ENCODE data around the gene IL2. TPM values are rescaled to one million over a fixed set of nuclear protein-coding genes. Genes with fewer than 3 reads are reported as not detected.

The IL2 gene
- total RNA-seq (2022), result not detected in 2 replicates
- Bru-seq, nascent RNA, result not detected
- not detected for BruChase-seq, experiment 1, labeled RNA remaining after a 6-hour chase
- BruChase-seq, experiment 2, labeled RNA remaining after a 2-hour chase, result not detected
- long read RNA-seq, result 0 reads

DNA sequence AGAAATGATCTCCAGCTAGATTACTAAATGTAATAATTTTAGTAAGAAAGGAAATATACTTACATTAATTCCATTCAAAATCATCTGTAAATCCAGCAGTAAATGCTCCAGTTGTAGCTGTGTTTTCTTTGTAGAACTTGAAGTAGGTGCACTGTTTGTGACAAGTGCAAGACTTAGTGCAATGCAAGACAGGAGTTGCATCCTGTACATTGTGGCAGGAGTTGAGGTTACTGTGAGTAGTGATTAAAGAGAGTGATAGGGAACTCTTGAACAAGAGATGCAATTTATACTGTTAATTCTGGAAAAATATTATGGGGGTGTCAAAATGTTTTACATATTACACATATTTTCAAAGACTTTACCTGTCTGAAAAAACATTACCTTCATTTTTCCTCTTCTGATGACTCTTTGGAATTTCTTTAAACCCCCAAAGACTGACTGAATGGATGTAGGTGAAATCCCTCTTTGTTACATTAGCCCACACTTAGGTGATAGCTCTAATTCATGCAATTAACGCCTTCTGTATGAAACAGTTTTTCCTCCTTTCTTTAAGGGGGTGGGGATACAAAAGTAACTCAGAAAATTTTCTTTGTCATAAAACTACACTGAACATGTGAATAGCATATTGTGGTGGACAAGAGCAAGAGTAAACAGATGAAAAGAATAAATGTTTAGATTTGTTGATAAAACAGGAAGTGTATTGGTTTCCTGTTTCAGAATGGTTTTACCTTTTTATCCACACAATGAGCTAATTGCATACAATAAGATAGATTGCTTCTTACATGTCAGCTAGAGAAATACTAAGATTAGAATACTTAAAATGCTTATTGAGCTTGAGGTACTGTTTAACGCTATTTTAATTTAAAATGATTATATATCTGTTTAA, at the start of gene IL2:
IL2 (minus strand) TSS at position 495 of the 886 bp plus-strand sequence; CDS start at position 210, 285 bp downstream.
- TF ChIP-seq, protein P1, sequence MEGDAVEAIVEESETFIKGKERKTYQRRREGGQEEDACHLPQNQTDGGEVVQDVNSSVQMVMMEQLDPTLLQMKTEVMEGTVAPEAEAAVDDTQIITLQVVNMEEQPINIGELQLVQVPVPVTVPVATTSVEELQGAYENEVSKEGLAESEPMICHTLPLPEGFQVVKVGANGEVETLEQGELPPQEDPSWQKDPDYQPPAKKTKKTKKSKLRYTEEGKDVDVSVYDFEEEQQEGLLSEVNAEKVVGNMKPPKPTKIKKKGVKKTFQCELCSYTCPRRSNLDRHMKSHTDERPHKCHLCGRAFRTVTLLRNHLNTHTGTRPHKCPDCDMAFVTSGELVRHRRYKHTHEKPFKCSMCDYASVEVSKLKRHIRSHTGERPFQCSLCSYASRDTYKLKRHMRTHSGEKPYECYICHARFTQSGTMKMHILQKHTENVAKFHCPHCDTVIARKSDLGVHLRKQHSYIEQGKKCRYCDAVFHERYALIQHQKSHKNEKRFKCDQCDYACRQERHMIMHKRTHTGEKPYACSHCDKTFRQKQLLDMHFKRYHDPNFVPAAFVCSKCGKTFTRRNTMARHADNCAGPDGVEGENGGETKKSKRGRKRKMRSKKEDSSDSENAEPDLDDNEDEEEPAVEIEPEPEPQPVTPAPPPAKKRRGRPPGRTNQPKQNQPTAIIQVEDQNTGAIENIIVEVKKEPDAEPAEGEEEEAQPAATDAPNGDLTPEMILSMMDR (IDR thresholded peaks at IDR 0.05; ENCODE audit: unreplicated experiment), result no peak
- H3K4me1 Mint-ChIP-seq (ENCODE audit: insufficient read depth, unreplicated experiment), result no peaks in the 10 kb centered on the region
- H3K36me3 Mint-ChIP-seq (ENCODE audit: insufficient read depth, unreplicated experiment), result no peaks in the 10 kb centered on the region
- H3K9me3 Mint-ChIP-seq (ENCODE audit: unreplicated experiment), result no peaks in the 10 kb centered on the region
- no peak within 1 kb of the TSS for H3K4me3 Mint-ChIP-seq (ENCODE audit: unreplicated experiment)
- intact Hi-C loops (cut with micrococcal nuclease), result no loop called here
- no peak within 1 kb of the TSS for H3K27ac Mint-ChIP-seq (ENCODE audit: low read depth, unreplicated experiment)
- POLR2A ChIA-PET, result interaction anchor here (1.1 kb wide), 1 partner anchor 9 kb away, joined by 3 read pairs; no protein-coding TSS in a partner anchor
- DNase-seq (ENCODE audit: unreplicated experiment), result no peak
- BruUV-seq (replicated peaks), result no TSS peak
- CTCF ChIA-PET, result interaction anchor here (0.6 to 1.0 kb wide), 4 partner anchors 67 to 473 kb away, joined by 3 to 4 read pairs (median 3); no protein-coding TSS in a partner anchor
- no peaks in the 10 kb centered on the region for H3K27me3 Mint-ChIP-seq (ENCODE audit: insufficient read depth, unreplicated experiment)

GRCh38 chr4:122503214-122503613, 46.7 kb upstream of the IL2 start:
- intact Hi-C loops (cut with micrococcal nuclease), result no loop called here
- ChIA-PET CTCF (no interaction called here), POLR2A (no interaction called here)
- no peaks in the 10 kb centered on the region for H3K9me3 Mint-ChIP-seq (ENCODE audit: unreplicated experiment)
- no peak overlapping the region for H3K27ac Mint-ChIP-seq (ENCODE audit: low read depth, unreplicated experiment)
- TF ChIP-seq, protein P1 (IDR thresholded peaks at IDR 0.05; ENCODE audit: unreplicated experiment), result no peak
- BruUV-seq (replicated peaks), result no TSS peak
- H3K27me3 Mint-ChIP-seq (ENCODE audit: insufficient read depth, unreplicated experiment), result no peaks in the 10 kb centered on the region
- H3K4me1 Mint-ChIP-seq (ENCODE audit: insufficient read depth, unreplicated experiment), result no peaks in the 10 kb centered on the region
- H3K36me3 Mint-ChIP-seq (ENCODE audit: insufficient read depth, unreplicated experiment), result no peaks in the 10 kb centered on the region
- H3K4me3 Mint-ChIP-seq (ENCODE audit: unreplicated experiment), result no peak overlapping the region
- DNase-seq (ENCODE audit: unreplicated experiment), result no peak

GRCh38 chr4:122500852-122501501, 44.5 kb upstream of the IL2 start:
- TF ChIP-seq, protein P1 (IDR thresholded peaks at IDR 0.05; ENCODE audit: unreplicated experiment), result no peak
- H3K9me3 Mint-ChIP-seq (ENCODE audit: unreplicated experiment), result no peaks in the 10 kb centered on the region
- H3K4me3 Mint-ChIP-seq (ENCODE audit: unreplicated experiment), result no peak overlapping the region
- BruUV-seq (replicated peaks), result no TSS peak
- intact Hi-C loops (cut with micrococcal nuclease), result no loop called here
- H3K27me3 Mint-ChIP-seq (ENCODE audit: insufficient read depth, unreplicated experiment), result no peaks in the 10 kb centered on the region
- no peak overlapping the region for H3K27ac Mint-ChIP-seq (ENCODE audit: low read depth, unreplicated experiment)
- DNase-seq (ENCODE audit: unreplicated experiment), result no peak
- POLR2A ChIA-PET, result no interaction called here
- no peaks in the 10 kb centered on the region for H3K36me3 Mint-ChIP-seq (ENCODE audit: insufficient read depth, unreplicated experiment)
- CTCF ChIA-PET, result interaction anchor here (0.7 kb wide), 1 partner anchor 600 kb away, joined by 3 read pairs; no protein-coding TSS in a partner anchor
- no peaks in the 10 kb centered on the region for H3K4me1 Mint-ChIP-seq (ENCODE audit: insufficient read depth, unreplicated experiment)

DNA sequence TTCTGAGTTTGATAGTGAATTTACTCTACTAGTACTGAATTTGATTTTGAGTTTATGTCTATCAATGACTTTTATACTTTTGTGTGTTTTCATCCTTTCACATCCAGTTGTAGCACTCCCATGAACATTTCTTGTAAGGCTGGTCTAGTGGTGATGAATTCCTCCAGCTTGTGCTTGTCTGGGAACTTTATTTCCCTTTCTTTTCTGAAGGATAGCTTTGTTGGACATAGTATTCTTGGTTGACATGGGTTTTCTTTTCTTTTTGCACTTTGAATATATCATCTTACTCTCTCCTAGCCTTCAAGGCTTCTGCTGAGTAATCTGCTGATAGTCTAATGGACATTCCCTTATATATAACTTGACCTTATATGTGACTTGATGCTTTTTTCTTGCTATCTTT, 32.5 kb upstream of the IL2 start:
- no peak for DNase-seq (ENCODE audit: unreplicated experiment)
- Mint-ChIP-seq H3K4me3 (ENCODE audit: unreplicated experiment) (no peak overlapping the region), H3K4me1 (ENCODE audit: insufficient read depth, unreplicated experiment) (no peaks in the 10 kb centered on the region), H3K36me3 (ENCODE audit: insufficient read depth, unreplicated experiment) (no peaks in the 10 kb centered on the region), H3K27me3 (ENCODE audit: insufficient read depth, unreplicated experiment) (no peaks in the 10 kb centered on the region), H3K27ac (ENCODE audit: low read depth, unreplicated experiment) (no peak overlapping the region), H3K9me3 (ENCODE audit: unreplicated experiment) (peaks cover 20% of the 10 kb centered on the region)
- TF ChIP-seq, protein P1 (IDR thresholded peaks at IDR 0.05; ENCODE audit: unreplicated experiment), result no peak
- ChIA-PET POLR2A (no interaction called here), CTCF (interaction anchor here (0.6 to 1.1 kb wide), 4 partner anchors 10 to 952 kb away, joined by 3 to 4 read pairs (median 3); no protein-coding TSS in a partner anchor)
- intact Hi-C loops (cut with micrococcal nuclease), result no loop called here
- no TSS peak for BruUV-seq (replicated peaks)
